CD4-positive, alpha-beta T cell treated with Interleukin-17A for 1 hour (primary cell): ENCODE measurements around the gene KCNJ6.

Experiments
- DNase-seq: peaks from one replicate; pipeline ENCODE4 v3.0.0-alpha.2; 2020

Gene KCNJ6

GRCh38 chr21:37562920-37563640 is 353.2 kb downstream of the KCNJ6 start:
- DNase-seq, result no peak

- DNase-seq, result no peak
Observed at GRCh38 chr21:37561941-37562919, 354.0 kb downstream of the KCNJ6 start.

- no peak for DNase-seq
Observed at GRCh38 chr21:37561506-37561905, 354.8 kb downstream of the KCNJ6 start.

- no peak for DNase-seq
Observed at GRCh38 chr21:37560385-37560784, 355.9 kb downstream of the KCNJ6 start.

GRCh38 chr21:37558676-37559211 is 357.5 kb downstream of the KCNJ6 start:
- DNase-seq, result no peak
